GM12878 (cell line): ENCODE data around the gene PHLPP1.

Source experiments
- CTCF ChIP-seq, 3 experiments: IDR thresholded peaks in 2 of 3; conservative IDR thresholded peaks in 1 of 3; 2 replicates each; pipeline ENCODE4 v1.5.1; 2011; ENCODE audit warnings: low read depth in 3 of 3, low read length in 3 of 3, mild to moderate bottlenecking in 3 of 3, control low read depth in 2 of 3, moderate library complexity in 2 of 3, inconsistent platforms in 1 of 3, mixed read lengths in 1 of 3; ENCODE audit not compliant: control insufficient read depth in 2 of 3, insufficient read depth in 1 of 3; ENCODE audit errors: extremely low read depth in 1 of 3
- FOXM1 ChIP-seq: IDR thresholded peaks from 2 replicates; pipeline ENCODE4 v1.6.1; 2012; ENCODE audit warnings: low read depth, mild to moderate bottlenecking, inconsistent platforms, low read length, moderate library complexity
- HDAC2 ChIP-seq: fragments of 200-600 bp; sonication (generic); IDR thresholded peaks from 2 replicates; pipeline ENCODE4 v1.6.1; 2017
- JUND ChIP-seq: IDR thresholded peaks from 2 replicates; pipeline ENCODE4 v1.6.1; 2012; ENCODE audit warnings: low read depth, mild to moderate bottlenecking, low read length, improper control_type of control experiment, moderate library complexity
- POLR2A ChIP-seq: IDR thresholded peaks from 2 replicates; pipeline ENCODE4 v1.6.1; 2011; ENCODE audit warnings: low read depth, mild to moderate bottlenecking, low read length
- POLR2AphosphoS5 ChIP-seq: IDR thresholded peaks from 2 replicates; pipeline ENCODE4 v1.6.1; 2011; ENCODE audit warnings: mild to moderate bottlenecking, low read length, inconsistent platforms
- RFX5 ChIP-seq: IDR thresholded peaks from 2 replicates; pipeline ENCODE4 v1.6.1; 2011; ENCODE audit warnings: low read depth, low read length, improper control_type of control experiment
- SP1 ChIP-seq: IDR thresholded peaks from one replicate; pipeline ENCODE4 v1.6.1; 2011; ENCODE audit warnings: low read depth, low read length
- STAT3 ChIP-seq: IDR thresholded peaks from 2 replicates; pipeline ENCODE4 v1.6.1; 2011; ENCODE audit warnings: low read depth, low read length, improper control_type of control experiment
- TAF1 ChIP-seq: IDR thresholded peaks from 2 replicates; pipeline ENCODE4 v1.6.1; 2011; ENCODE audit warnings: mild to moderate bottlenecking, low read depth, low read length, borderline replicate concordance
- TF ChIP-seq, protein P1 (sequence below): IDR thresholded peaks from 2 replicates; pipeline ENCODE4 v1.6.1; 2012; ENCODE audit warnings: low read depth, low read length, improper control_type of control experiment

GRCh38 chr18:62977512-62977911, 262.2 kb downstream of the PHLPP1 start:
- TF ChIP-seq POLR2AphosphoS5: no peak
- no peak for TF ChIP-seq CTCF (IDR thresholded peaks at IDR 0.05 in 2 of 3, conservative IDR thresholded peaks at IDR 0.05 in 1 of 3; ENCODE audit: control insufficient read depth in 2 of 3, extremely low read depth in 1 of 3, insufficient read depth in 1 of 3, low read depth in 3 of 3, low read length in 3 of 3)
- TF ChIP-seq, protein P1, sequence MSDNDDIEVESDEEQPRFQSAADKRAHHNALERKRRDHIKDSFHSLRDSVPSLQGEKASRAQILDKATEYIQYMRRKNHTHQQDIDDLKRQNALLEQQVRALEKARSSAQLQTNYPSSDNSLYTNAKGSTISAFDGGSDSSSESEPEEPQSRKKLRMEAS: no peak
- TF ChIP-seq SP1: no peak
- no peak for TF ChIP-seq STAT3
- TF ChIP-seq HDAC2: no peak
- TF ChIP-seq RFX5: no peak
- TF ChIP-seq FOXM1: no peak
- TF ChIP-seq POLR2A: no peak
- TF ChIP-seq TAF1: no peak
- TF ChIP-seq JUND: no peak
